Measurements from ENCODE around the gene WFIKKN2. TPM values are rescaled to one million over a fixed set of nuclear protein-coding genes. Genes with fewer than 3 reads are reported as not detected.
"Not testable (repeated sequence)": the region's sequence is repeated elsewhere in the genome, so short reads cannot be mapped to it uniquely, and the experiment has no call there.

Gene WFIKKN2
- total RNA-seq, 1 experiment from 2014 or later: not detected

- DNase-seq: no peak
- no peaks in the 10 kb centered on the region for H3K27me3 ChIP-seq (ENCODE audit: control insufficient read depth, insufficient read depth, low read length)
- no peak overlapping the region for H3K4me3 ChIP-seq (ENCODE audit: insufficient read depth, low read depth, low read length)
- H3K36me3 ChIP-seq (replicated peaks; ENCODE audit: control insufficient read depth, insufficient read depth, low read length): no peaks in the 10 kb centered on the region
Measured at GRCh38 chr17:50848711-50849110, 13.3 kb downstream of the WFIKKN2 start.

GRCh38 chr17:50850640-50851039 is 15.3 kb downstream of the WFIKKN2 start:
- DNase-seq: no peak
- Histone ChIP-seq H3K4me3 (ENCODE audit: insufficient read depth, low read depth, low read length) (no peak overlapping the region), H3K27me3 (ENCODE audit: control insufficient read depth, insufficient read depth, low read length) (no peaks in the 10 kb centered on the region), H3K36me3 (replicated peaks; ENCODE audit: control insufficient read depth, insufficient read depth, low read length) (no peaks in the 10 kb centered on the region)

GRCh38 chr17:50853015-50853615 is 17.7 kb downstream of the WFIKKN2 start:
- no peaks in the 10 kb centered on the region for H3K36me3 ChIP-seq (replicated peaks; ENCODE audit: control insufficient read depth, insufficient read depth, low read length)
- no peaks in the 10 kb centered on the region for H3K27me3 ChIP-seq (ENCODE audit: control insufficient read depth, insufficient read depth, low read length)
- no peak overlapping the region for H3K4me3 ChIP-seq (ENCODE audit: insufficient read depth, low read depth, low read length)
- DNase-seq: peak; percentile 1

- no peaks in the 10 kb centered on the region for H3K36me3 ChIP-seq (replicated peaks; ENCODE audit: control insufficient read depth, insufficient read depth, low read length)
- DNase-seq: peak; percentile 5
- H3K27me3 ChIP-seq (ENCODE audit: control insufficient read depth, insufficient read depth, low read length): no peaks in the 10 kb centered on the region
- no peak overlapping the region for H3K4me3 ChIP-seq (ENCODE audit: insufficient read depth, low read depth, low read length)
Measured at GRCh38 chr17:50853781-50854180, 18.4 kb downstream of the WFIKKN2 start.

GRCh38 chr17:50855708-50856330 is 20.4 kb downstream of the WFIKKN2 start:
- Histone ChIP-seq H3K4me3 (ENCODE audit: insufficient read depth, low read depth, low read length) (no peak overlapping the region), H3K27me3 (ENCODE audit: control insufficient read depth, insufficient read depth, low read length) (no peaks in the 10 kb centered on the region), H3K36me3 (replicated peaks; ENCODE audit: control insufficient read depth, insufficient read depth, low read length) (no peaks in the 10 kb centered on the region)
- no peak for DNase-seq

- H3K4me3 ChIP-seq (ENCODE audit: insufficient read depth, low read depth, low read length): no peak overlapping the region
- H3K36me3 ChIP-seq (replicated peaks; ENCODE audit: control insufficient read depth, insufficient read depth, low read length): no peaks in the 10 kb centered on the region
- peak; percentile 2 for DNase-seq
- no peaks in the 10 kb centered on the region for H3K27me3 ChIP-seq (ENCODE audit: control insufficient read depth, insufficient read depth, low read length)
Measured at GRCh38 chr17:50856431-50856830, 21.0 kb downstream of the WFIKKN2 start.

- peak; percentile 3 for DNase-seq
- Histone ChIP-seq H3K4me3 (ENCODE audit: insufficient read depth, low read depth, low read length) (no peak overlapping the region), H3K36me3 (replicated peaks; ENCODE audit: control insufficient read depth, insufficient read depth, low read length) (peaks cover 9% of the 10 kb centered on the region), H3K27me3 (ENCODE audit: control insufficient read depth, insufficient read depth, low read length) (no peaks in the 10 kb centered on the region)
Measured at GRCh38 chr17:50858486-50859225, 23.3 kb downstream of the WFIKKN2 start.

- H3K4me3 ChIP-seq (ENCODE audit: insufficient read depth, low read depth, low read length); H3K36me3 ChIP-seq (replicated peaks; ENCODE audit: control insufficient read depth, insufficient read depth, low read length); DNase-seq; H3K27me3 ChIP-seq (ENCODE audit: control insufficient read depth, insufficient read depth, low read length): not testable (repeated sequence)
Measured at GRCh38 chr17:50859727-50860126, 24.3 kb downstream of the WFIKKN2 start.

- H3K27me3 ChIP-seq (ENCODE audit: control insufficient read depth, insufficient read depth, low read length): no peaks in the 10 kb centered on the region
- DNase-seq: no peak
- no peak overlapping the region for H3K4me3 ChIP-seq (ENCODE audit: insufficient read depth, low read depth, low read length)
- H3K36me3 ChIP-seq (replicated peaks; ENCODE audit: control insufficient read depth, insufficient read depth, low read length): peaks cover 9% of the 10 kb centered on the region
Measured at GRCh38 chr17:50861334-50861676, 25.9 kb downstream of the WFIKKN2 start.

GRCh38 chr17:50861822-50862528 is 26.6 kb downstream of the WFIKKN2 start:
- H3K27me3 ChIP-seq (ENCODE audit: control insufficient read depth, insufficient read depth, low read length): no peaks in the 10 kb centered on the region
- no peak overlapping the region for H3K4me3 ChIP-seq (ENCODE audit: insufficient read depth, low read depth, low read length)
- DNase-seq: no peak
- H3K36me3 ChIP-seq (replicated peaks; ENCODE audit: control insufficient read depth, insufficient read depth, low read length): peaks cover 9% of the 10 kb centered on the region

- peaks cover 9% of the 10 kb centered on the region for H3K36me3 ChIP-seq (replicated peaks; ENCODE audit: control insufficient read depth, insufficient read depth, low read length)
- no peaks in the 10 kb centered on the region for H3K27me3 ChIP-seq (ENCODE audit: control insufficient read depth, insufficient read depth, low read length)
- peak; percentile 67 for DNase-seq
- no peak overlapping the region for H3K4me3 ChIP-seq (ENCODE audit: insufficient read depth, low read depth, low read length)
Measured at GRCh38 chr17:50863221-50863843, 27.9 kb downstream of the WFIKKN2 start.

GRCh38 chr17:50863931-50864330 is 28.5 kb downstream of the WFIKKN2 start:
- DNase-seq: no peak
- Histone ChIP-seq H3K27me3 (ENCODE audit: control insufficient read depth, insufficient read depth, low read length) (no peaks in the 10 kb centered on the region), H3K4me3 (ENCODE audit: insufficient read depth, low read depth, low read length) (no peak overlapping the region), H3K36me3 (replicated peaks; ENCODE audit: control insufficient read depth, insufficient read depth, low read length) (peaks cover 9% of the 10 kb centered on the region)

- Histone ChIP-seq H3K4me3 (ENCODE audit: insufficient read depth, low read depth, low read length) (peak overlapping the region; percentile 83), H3K36me3 (replicated peaks; ENCODE audit: control insufficient read depth, insufficient read depth, low read length) (peaks cover 9% of the 10 kb centered on the region), H3K27me3 (ENCODE audit: control insufficient read depth, insufficient read depth, low read length) (no peaks in the 10 kb centered on the region)
- no peak for DNase-seq
Measured at GRCh38 chr17:50864747-50865059, 29.3 kb downstream of the WFIKKN2 start.

- Histone ChIP-seq H3K4me3 (ENCODE audit: insufficient read depth, low read depth, low read length) (peak overlapping the region; percentile 83), H3K36me3 (replicated peaks; ENCODE audit: control insufficient read depth, insufficient read depth, low read length) (peaks cover 9% of the 10 kb centered on the region), H3K27me3 (ENCODE audit: control insufficient read depth, insufficient read depth, low read length) (no peaks in the 10 kb centered on the region)
- DNase-seq: peak; percentile 80
Measured at GRCh38 chr17:50865060-50865867, 29.9 kb downstream of the WFIKKN2 start.

Data from H7 (cell line).